Middle frontal gyrus (tissue), 1 donor: ENCODE data around the gene PLCE1.

Experiments used
- DNase-seq: peaks from one replicate; pipeline ENCODE4 v3.0.0-alpha.2; 2015; ENCODE audit warnings: low spot score; ENCODE audit errors: extremely low spot score

Gene PLCE1

DNA sequence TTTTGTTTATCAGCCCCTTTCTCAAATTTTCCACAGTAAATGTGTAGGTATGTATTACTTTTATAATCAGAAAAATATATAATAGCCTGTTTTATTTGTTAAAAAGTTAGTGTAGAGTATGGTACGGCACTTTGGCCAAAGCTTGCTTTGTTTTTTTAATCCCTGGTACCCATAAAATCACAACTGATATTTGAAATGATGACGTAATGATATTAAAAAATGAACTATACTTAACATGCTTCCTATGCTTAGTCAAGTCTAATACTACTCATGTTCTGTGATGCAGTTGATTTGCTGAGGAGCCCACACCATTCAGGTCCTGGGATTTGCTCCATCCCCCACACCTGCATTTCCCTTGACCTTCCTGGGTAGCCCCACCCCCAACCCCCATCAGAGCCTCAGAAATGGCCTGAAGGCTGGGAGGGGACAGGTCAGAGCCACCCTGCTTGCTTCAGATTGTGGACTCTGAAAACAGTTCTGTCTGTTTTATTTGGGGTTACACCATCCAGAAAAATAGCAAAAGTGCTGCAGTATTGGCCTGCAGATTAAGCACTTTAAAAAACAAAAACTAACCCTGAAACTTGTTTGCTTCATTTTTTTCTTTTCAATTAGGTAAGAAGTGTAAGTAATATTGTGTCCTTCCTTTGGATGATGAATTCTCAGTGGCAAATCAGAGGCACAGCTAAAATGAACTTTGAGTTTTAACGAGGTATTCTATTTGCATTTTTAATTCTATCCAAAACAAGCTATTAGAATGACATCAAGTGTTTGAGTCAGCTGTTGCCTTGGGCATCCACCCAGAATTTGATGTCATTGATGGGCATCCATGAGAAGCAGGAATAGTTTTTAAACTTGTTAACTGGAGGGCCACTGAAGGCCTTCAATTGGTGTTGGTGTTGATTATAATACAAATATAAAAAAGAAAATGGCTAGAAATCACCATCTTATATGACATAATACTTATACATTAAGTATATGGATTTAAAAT lies 23.3 kb downstream of the PLCE1 start:
- no peak for DNase-seq

GRCh38 chr10:94018107-94018506 lies 24.4 kb downstream of the PLCE1 start:
- DNase-seq, result no peak

GRCh38 chr10:94023906-94024305 lies 30.2 kb downstream of the PLCE1 start:
- DNase-seq, result no peak

DNA sequence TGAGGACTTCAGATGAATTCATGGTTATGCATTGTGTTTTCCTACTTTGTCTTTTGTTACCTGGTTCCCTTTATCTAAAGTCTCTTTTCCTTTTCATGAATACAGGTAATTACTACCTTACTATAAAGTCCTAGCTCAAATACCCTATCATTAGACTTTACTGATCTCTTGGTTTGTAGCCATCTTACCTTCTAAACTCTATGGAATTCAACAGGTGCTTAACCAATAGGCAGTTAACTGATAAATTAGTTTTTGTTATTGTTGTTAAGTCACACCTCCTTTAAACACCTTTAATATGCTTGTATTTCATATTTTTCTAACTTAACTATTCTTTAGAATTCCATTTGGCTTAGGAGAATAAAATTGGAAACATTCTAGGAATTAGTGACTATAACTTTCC lies 30.7 kb downstream of the PLCE1 start:
- no peak for DNase-seq

GRCh38 chr10:94025806-94026205 lies 32.1 kb downstream of the PLCE1 start:
- no peak for DNase-seq

- DNase-seq, result no peak
Observed at GRCh38 chr10:94027197-94027596, 33.5 kb downstream of the PLCE1 start.

GRCh38 chr10:94029955-94030354 lies 36.2 kb downstream of the PLCE1 start:
- DNase-seq, result no peak

DNA sequence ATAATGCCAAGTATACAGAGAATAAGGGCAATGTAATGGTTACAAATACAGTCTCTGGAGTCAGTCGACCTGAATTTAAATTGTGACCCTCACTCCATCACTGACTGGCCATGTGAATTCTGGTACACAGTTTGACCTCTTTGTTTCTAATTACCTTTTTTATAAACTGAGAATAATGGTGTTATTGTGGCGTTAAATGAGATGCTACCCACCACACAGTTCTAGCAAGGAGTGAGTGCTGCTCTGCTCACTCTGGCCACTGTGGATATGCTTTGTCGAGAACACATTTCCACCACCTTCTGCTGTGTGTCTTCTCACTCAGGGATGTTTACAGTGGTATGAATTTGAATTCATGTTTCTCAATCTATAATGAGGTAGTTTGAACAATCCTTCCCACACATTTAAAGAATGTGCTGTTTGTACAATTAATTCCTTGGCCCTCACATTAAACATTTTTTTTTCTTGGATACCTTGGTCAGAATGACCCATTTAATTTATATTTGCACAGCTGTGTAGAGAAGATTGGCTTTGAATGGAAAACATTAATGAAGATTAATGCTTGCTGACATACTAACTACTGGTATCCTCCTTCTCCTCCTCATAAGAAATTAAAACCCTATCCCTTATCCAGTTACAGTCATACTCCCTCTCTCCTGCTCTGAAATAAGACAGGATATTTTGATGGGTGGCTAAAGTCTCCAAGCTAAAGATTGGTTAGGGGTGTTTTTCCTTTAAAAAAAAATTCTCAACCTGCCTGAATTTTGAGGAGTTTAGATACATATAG lies 42.4 kb downstream of the PLCE1 start:
- no peak for DNase-seq

DNA sequence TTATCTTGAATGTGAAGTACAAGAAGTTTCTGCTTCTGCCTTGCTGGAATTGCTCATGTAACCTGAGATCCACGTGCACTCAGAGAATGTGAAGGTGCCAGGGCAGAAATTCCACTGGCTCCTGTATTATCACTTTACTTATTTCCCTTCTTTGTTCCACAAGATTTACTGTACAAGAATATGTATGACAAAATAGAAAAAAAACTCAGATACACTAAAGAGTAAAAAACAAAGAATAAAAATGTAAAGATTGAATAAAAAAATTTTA lies 43.0 kb downstream of the PLCE1 start:
- no peak for DNase-seq

- DNase-seq, result no peak
Observed at GRCh38 chr10:94037286-94037685, 43.6 kb downstream of the PLCE1 start.

DNA sequence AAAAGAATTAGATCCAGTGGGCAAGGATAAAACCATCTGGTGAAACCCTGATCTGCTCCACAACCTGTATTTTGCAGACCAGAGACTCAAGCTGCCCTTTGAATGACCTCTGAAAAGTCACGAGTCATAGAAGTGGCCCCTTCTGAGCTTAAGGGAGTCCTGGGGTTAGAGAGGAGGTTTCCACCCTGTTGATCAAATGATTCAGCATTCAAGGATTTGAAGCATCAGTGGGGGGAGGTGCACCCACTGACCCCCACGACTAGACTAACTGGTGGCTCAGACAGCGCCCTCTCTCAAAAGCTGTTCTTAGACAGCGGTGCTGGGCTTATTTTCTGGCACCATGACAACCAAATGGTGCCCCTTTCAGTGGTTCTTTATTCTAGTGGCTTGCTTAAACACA lies 44.3 kb downstream of the PLCE1 start:
- no peak for DNase-seq

DNA sequence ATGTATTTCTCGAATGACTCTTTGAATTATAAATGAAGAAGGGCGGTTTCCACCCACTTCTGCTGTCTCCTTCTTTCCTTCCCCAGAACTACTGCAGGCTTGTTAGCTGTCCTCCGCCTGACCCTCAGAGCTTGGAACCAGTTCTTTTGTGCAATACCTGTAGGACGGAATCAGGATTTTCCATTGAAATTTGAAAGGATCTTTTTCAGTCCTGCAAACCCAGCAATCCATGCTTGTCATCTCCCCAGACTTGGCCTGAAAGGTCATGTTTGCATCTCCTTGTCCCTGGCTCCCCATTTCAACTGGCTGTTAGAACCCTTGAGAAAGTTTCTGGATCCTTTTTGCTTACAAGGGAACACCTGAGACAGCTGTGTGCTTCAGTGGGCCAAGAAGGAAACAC lies 47.5 kb downstream of the PLCE1 start:
- no peak for DNase-seq

DNA sequence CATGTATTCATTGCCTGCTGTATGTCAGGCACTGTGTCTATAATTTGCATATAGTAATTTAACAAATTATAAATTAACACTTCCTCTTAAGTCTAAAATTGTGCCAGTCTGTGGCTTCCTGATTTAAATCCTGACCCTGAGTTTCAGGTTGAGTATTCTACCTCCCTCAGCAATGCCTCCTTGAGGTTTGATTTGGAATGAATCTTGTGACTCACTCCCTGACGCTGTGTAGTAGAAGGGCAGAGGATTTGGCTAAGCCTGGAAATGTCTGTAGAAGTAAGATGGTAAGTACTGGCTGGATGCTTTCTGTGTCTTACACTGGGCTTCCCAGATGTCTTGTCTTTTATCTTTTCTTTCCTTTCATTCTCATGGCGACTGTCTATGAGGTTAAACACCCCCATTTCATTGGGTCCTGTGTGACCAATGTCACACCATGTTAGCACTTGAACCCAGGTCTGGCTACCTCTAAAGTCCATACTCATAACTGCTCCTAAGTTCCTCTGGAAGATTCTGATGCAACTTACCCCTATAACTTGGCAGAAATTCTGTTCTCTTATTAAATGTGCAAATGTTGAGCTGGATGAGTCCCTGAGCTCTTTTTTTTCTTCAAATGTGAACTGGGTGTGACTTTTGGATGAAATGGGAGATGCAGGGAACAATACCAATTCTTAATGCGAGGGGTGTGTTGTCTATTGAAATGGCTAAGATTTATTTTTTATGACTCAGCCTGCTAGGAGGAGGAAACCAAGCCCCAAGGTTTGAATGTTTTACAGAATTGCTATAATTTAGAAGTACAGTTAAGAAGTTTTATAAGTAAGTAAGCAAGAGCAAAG lies 48.5 kb downstream of the PLCE1 start:
- DNase-seq, result no peak

DNA sequence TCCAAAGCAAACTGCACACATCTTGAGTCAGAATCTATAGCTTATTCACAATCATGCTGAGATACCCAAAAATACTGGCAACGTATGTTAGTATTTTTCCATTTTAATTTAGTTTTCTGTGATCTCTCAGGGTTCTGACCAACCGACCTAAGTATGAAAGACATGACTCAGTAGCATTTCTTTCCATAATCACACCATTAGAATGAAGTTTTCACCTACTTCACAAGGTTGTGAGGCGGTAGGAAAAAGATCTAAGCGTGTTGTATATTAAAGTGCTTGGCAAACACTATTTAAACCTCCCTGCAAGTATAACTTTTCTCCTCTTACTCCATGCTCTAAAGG lies 49.1 kb downstream of the PLCE1 start:
- DNase-seq, result no peak
